Activated CD8-positive, alpha-beta memory T cell treated with anti-CD3 and anti-CD28 coated beads for 24 hours (primary cell): ENCODE results near the gene SRSF7.
A peak's percentile ranks its signal among the peaks of the same experiment; 100 is the strongest.
"Not testable (repeated sequence)": the region's sequence is repeated elsewhere in the genome, so short reads cannot be mapped to it uniquely, and the experiment has no call there.

ENCODE experiments used
- DNase-seq: peaks from one replicate; pipeline ENCODE4 v3.0.0-alpha.2; 2020

Gene SRSF7

DNA sequence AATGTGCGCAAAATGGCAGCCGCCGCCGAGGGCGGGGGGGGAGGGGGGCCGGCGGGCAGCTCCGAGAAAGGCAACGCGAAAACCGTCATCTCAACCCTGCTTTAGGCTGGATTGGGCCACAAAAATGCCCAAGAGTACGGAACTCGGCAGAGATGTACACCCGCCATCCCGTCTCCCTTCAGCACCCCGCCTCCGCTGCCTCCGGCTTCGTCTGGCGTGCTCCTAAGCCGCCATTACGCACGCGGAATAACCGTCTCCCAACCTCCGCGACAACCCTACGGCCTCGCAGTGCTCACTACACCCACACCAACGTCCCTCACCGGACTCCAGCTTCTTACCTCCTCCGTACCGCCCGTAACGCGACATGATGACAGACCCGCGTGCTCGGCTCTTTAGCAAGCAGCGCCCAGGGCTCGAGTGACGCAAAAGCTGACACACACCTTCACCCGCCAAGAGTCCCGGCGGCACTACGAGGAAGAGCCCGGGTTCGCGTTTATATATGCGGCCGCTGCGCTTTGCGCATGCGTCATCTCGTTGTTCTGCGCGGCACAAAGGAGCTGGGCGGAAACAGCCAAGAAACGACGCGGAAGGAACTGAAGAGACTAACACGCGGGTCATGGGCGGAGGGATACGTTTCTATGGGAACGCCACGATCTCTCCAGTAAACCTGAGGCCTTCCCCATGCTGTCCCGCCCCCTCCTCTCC is at the start of gene SRSF7:
Gene SRSF7 (minus strand): TSS at position 471 of the 705 bp plus-strand sequence. CDS start 105 bp downstream, at position 366.
- peak; percentile 100 for DNase-seq

DNA sequence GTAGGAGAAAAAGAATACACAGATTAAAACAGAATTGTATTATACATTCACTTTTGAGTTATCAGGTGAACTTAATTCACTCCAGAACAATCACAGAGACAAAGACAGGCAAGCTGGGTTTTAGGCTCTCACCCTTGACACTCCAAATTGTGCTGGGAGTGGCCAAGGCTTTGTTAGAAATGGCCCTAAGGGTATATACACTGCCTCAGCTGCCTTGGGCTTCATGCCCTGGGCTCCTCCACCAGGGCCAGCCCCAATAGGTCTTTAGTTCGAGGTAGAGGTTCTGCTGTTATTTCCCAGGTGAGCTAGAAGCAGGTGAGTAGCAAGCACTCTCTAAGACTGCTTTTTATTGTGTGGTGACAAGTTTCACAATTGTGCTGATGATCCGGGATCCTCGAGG is 46.8 kb upstream of the SRSF7 start:
- no peak for DNase-seq

DNA sequence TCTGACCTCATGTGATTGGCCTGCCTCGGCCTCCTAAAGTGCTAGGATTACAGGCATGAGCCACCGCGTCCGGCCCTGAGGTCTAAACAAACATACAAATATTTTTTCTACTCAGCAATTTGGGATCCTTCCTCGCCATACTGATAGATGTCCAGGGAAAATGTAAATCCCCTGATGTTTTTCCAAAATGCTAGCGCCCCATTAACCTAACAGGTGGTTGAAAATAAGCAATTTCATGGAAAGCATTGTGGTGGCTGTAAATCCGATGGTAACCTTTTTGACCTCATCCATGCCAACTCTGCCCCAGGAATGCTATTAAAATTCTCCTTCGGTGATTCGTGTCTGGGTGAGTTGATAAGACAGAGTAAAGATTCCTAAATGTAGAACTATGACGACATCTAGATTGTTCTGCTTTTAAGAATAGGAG is 46.1 kb upstream of the SRSF7 start:
- no peak for DNase-seq

DNA sequence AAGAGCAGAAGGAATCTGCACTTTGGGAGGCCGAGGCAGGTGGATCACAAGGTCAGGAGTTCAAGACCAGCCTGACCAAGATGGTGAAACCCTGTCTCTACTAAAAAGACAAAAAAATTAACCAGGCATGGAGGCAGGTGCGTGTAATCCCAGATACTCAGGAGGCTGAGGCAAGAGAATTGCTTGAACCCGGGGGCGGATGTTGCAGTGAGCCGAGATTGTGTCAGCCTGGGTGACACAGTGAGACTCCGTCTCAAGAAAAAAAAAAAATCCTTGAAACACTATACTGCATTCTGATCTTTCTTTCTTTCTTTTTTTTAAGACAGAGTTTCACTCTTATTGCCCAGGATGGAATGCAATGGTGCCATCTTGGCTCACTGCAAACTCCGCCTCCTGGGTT is 43.9 kb upstream of the SRSF7 start:
- DNase-seq = not testable (repeated sequence)

DNA sequence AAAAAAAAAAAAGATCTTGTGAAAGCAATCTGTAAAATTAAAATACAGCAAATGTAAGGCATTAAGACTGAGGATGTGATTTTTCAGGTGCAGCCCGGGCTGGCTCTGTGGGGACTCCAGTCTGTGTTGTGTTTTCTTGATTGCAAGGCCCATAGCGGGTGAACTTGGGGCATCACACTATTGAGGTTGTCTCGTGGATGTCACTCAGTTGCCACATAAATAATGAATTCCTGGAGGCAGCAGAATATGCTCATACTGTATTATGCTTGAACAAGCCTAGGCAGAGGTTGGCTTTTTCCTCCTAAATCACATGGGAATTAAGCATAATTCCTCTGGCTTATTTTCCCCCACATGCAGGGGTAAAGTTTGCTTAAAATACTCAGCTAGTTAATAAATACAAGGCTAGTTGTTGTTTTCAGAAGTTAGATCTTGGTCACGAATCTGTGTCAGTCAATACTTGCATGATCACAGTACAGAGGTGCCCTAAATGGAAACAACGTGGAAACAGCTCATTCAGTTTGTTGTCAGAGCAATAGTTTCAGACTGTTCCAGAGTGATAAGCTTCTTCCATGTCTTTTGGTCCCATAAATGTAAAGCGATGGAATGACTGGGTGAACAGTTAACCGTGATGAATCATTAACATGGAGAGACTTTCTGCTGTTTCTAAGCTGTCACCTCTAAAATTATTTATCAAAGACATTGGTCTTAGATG is 43.2 kb upstream of the SRSF7 start:
- DNase-seq = no peak

DNA sequence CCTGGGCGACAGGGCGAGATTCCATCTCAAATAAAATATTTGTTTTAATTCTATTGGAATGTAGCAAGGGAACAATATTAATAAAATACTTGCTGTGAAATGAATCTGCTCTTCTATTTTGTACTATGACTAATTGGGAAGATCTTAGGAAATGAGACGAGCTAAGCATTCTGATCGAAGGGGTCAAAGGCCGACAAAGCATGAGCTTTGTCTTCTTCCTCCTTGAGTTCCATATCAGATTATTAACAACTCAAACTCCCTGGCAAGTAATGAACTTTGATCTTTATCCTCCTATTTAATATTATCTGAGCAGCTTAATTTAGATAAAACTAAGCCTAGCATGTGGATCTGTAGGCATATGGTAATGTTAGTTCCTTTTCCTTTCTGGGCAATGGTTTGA is 42.4 kb upstream of the SRSF7 start:
- no peak for DNase-seq

DNA sequence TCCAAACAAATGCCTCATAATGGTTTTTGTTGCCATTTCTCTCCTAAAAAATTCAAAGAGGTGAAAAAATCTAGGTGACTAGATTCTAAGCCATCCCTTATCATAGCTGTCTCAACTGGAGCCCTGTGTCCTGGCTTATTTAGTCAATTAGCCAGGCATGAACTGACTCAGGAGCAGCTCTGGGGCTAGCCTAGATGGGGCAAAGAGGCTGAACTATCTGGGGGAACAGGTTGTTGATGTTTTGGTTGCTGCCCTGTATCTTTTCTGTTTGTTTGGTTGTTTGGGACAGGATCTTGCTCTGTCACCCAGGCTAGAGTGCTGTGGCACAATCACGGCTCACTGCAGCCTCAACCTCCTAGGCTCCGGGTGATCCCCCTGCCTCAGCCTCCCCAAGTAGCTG is 41.6 kb upstream of the SRSF7 start:
- no peak for DNase-seq

DNA sequence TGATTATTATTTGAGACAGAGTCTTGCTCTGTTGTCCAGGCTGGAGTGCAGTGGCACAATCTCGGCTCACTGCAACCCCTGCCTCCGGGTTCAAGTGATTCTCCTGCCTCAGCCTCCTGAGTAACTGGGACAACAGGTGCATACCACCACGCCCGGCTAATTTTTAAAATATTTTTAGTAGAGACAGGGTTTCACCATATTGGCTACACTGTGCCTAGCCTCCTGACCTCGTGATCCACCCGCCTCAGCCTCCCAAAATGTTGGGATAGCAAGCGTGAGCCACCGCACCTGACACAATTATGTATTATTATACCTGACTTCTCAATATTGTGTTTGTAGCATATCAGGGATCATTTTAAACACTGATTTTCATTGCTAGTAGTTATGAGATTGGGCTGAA is 41.2 kb upstream of the SRSF7 start:
- not testable (repeated sequence) for DNase-seq

DNA sequence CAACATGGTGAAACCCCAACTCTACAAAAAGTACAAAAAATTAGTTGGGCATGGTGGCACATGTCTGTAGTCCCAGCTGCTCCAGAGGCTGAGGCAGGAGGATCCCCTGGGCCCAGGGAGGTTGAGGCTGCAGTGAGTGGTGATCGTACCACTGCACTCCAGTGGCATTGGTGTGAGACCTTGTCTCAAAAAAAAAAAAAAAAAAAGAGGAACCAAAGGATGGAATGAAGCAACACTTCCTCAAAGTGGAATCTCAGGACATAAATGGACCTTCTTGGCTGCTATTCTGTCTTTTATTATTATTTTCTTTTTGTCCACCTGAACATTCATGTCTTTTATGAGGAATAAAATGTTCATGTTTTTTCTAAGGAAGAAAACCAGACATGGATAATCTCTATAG is 40.6 kb upstream of the SRSF7 start:
- no peak for DNase-seq

DNA sequence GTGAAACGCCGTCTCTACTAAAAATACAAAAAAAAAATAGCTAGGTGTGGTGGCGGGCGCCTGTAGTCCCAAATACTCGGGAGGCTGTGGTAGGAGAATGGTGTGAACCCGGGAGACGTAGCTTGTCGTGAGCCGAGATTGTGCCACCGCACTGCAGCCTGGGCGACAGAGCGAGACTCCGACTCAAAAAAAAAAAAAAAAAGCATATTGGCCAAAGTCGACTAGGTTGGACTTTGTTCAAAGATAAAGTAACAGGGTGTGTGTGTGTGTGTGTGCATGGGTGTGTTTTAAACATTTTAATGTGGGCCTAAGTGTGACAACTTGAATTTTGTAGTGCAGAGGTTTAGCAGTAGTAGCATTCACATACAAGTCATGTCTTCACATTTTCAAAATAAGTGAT is 38.5 kb upstream of the SRSF7 start:
- no peak for DNase-seq

DNA sequence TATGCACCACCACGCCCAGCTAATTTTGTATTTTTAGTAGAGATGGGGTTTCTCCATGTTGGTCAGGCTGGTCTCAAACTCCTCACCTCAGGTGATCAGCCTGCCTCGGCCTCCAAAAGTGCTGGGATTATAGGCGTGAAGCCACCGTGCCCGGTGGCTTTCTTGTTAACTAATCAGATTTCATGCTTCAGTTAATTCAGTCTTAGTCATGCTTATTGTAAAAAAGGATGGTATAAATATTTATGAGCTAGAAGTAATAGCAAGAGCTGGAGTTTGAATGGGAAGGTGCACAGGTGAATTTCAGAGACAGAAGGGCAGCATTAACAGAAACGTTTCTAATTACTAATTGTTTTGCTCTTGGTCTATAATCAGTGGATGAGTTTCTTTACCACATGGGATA is 37.1 kb upstream of the SRSF7 start:
- DNase-seq = no peak

DNA sequence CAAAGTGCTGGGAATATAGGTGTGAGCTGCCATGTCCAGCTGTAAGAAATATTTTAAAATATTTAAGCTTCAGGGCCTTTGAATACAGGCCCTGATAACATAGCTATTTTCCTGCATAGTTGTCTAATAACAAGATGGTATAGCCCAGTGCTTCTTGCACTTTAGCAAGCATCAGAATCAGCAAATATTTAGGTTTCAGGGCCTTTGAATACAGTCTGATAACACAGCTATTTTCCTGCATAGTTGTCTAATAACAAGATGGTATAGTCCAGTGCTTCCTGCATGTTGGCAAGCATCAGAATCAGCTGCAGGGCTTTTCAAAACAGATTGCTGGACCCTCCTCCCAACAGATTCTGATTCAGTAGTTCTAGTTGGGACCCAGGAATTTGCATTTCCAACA is 32.4 kb upstream of the SRSF7 start:
- DNase-seq = no peak

DNA sequence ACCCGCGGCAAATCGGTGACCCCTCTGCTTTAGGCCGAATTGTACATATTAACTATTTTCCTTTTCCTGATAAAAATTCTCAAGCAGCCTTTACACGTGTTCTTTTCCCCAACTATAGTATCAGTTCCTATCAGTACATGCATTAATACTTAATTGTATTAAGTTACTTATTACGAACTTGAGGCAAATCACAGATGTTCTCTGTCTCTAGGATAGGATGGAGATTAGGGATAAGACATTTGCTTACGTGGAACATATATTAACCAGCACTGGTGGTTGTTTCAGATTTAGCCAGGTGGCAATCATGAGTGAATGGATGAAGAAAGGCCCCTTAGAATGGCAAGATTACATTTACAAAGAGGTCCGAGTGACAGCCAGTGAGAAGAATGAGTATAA is 27.5 kb upstream of the SRSF7 start:
- DNase-seq = no peak

DNA sequence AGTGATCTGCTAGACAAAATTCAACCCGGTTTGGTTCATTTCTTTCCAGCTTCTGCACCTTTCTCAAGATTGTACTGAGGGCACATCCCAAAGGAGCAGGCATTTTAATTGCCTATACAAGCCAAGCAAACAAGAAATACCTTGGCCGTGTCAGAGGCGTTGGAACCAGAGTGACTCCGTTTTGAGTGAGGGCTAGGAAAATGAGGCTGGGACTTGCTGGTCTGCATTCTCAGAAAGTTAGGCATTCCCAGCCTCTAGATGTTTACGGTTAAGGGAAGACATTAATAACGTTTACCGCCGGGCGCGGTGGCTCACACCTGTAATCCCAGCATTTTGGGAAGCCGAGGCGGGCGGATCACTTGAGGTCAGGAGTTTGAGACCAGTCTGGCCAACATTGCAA is 25.4 kb upstream of the SRSF7 start:
- no peak for DNase-seq

DNA sequence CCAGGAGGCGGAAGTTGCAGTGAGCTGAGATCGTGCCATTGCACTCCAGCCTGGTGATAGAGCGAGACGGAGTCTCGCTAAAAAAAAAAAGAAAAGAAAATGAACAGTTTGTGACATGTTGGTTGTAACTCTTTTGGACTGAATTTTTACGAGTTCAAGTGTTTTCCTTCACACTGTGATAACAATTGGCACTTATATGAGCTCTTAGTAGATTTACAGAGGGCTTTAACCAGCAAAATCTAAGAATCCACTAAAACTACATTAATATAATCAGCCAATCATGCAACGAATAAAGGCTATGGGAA is 24.7 kb upstream of the SRSF7 start:
- no peak for DNase-seq

DNA sequence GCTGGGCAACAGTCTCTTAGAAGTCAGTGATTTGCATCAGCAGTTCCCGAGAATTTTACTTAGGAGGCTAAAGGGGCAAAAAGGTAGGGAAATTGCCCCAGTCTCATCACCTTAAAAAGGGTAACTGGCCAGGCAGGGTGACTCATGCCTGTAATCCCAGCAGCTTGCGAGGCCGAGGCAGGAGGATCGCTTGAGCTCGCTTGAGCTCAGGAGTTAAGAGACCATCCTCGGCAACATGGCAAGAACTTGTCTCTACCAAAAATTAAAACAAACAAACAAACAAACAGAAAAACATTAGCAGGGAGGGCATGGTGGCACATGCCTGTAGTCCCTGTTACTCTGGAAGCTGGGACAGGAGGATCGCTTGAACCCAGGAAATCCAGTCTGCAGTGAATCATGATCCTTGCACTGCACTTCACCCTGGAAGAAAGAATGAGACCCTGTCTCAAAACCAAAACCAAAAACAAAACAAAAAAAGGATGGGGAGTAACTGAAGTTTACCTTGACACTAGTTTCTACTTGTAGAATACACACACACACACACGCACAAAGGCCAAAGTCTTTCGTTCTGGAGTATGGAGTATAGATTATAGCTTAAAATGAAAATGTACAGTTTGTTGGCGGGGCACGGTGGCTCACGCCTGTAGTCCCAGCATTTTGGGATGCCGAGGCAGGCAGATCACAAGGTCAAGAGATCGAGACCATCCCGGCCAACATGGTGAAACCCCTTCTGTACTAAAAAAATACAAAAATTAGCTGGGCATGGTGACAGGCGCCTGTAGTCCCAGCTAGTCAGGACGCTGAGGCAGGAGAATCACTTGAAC is 24.1 kb upstream of the SRSF7 start:
- DNase-seq = no peak

DNA sequence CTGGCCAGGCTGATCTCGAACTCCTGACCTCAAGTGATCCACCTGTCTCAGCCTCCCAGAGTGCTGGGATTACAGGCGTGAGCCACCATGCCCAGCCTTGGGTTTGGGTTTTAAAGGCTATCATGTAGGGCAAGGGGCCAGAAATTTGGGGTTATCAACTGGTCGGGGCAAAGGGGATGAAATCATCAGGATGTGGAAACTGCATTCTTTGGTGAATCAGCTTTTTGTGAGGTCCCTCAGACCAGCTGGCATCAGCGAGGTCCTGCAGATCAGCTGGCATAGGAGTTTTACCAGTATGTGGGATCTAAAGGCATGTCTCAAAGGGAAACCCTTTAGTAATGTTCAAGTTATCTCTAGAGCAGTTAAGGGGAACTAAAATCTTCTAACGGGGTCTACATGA is 20.5 kb upstream of the SRSF7 start:
- DNase-seq = no peak

DNA sequence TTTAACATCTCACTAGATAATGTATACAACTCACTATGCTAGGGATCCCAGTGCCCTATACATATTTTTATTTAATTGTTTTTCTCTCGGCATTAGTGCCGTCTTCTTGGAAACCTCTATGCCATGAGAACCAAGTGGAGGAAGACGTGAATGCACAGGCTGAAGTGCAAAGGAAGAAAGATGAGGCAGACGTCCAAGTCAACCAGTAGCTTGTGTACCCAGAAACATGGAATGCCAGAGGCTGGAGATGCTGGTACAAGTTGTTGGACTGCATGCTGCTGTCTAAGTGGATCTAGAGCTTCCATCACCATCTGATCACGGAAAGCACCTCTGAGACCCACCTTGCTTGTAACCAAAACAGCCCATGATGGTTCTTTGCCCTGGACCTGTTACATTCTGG is 14.4 kb upstream of the SRSF7 start:
- DNase-seq = no peak

DNA sequence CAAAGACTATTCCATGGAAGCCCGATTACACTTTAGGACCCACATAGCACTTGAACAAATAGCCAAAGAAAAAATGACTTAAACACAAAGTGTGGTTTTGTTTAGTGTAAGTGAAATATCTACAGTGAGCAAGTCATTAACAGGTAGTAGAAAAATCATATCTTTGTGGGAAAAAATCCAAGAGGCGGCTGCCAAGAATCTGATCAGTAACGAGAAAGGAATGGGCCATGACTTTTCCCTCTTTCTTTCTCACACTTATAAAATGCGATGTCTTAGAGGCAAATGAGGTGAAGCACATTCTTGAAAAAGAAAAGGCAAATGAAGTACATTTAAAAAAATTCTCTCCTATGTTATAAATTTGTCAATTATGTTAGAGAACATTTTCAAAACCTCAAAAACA is 14.0 kb upstream of the SRSF7 start:
- DNase-seq = no peak

DNA sequence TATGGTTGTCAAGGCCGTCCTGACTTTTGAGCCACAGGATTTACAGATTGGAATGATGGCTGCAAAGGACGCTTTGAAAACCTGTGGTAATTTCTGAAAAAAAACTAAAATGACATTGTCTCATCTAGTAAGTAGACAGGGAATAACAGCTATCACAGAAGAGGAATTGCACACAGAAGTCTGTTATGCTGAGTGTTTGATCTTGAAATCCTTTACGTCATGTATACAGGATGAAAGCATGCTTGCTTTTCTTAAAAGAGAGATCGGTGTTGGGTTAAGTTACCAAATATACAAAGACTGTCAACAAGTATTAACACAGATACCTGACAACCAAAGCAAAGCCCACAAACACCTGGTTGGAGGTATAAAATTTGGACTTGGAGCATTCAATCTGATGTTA is 12.6 kb upstream of the SRSF7 start:
- no peak for DNase-seq

DNA sequence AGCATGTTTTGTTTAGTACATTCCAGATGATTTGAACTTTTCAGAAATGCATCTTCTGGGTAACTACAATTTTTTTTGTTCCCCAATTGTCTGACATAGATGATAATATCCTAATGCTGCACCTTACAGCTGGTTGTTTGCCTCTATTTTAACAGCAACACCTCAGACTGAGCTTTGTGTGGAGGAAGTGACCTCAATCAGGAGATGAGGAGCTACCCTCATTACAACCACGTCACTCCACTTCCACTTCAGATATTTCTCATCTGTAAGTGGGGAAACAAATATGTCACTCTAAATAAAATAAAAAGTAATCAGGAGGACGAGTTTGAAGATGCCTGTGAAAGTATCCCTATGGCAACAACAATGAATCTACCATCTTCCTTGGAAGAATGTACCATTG is 12.1 kb upstream of the SRSF7 start:
- DNase-seq = no peak

DNA sequence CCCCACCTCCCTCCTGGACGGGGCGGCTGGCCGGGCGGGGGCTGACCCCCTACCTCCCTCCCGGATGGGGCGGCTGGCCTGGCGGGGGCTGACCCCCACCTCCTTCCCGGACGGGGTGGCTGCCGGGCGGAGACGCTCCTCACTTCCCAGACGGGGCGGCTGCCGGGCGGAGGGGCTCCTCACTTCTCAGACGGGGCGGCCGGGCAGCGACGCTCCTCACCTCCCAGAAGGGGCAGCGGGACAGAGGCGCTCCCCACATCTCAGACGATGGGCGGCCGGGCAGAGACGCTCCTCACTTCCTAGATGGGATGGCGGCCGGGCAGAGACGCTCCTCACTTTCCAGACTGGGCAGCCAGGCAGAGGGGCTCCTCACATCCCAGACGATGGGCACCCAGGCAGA is 4.7 kb upstream of the SRSF7 start:
- not testable (repeated sequence) for DNase-seq

DNA sequence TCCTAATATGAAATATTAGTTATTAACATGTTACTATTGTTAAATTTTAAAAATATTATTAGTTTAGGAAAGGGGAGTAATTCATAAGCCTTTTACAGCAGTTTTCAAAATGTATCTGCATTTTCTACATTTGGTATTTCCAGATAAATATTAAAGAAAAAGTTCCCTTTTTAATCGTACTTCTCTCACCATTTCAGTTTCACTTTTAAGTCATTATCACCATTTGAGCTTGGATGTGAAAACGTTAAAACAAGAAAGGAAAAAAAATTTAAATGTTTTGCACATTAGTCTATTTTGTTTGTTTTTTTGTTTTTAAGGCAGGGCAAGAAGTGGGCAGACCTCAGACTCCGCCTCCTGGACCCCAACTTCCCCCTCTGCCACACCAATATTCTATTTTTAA is 3.3 kb upstream of the SRSF7 start:
- no peak for DNase-seq

DNA sequence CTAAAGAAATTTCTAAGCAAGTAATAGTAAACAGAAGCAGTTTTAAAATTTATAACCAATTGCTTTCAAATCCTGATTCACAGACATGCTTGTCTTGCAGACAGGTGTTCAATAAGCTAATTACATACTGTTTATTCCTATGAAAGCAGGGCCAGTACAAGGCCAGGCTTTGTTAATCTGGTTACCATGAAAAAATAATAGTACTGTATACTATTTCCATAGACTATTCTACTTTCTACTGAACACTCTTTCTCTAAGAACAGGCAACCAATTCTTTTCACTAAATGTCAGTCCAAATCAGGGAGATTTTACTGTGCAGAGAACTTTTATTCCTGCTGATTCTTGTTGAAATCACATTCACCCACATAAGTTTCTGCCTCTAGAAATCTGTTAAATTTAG is 2.9 kb upstream of the SRSF7 start:
- no peak for DNase-seq
